HepG2 (cell line): Measurements from ENCODE around the gene SMIM41. TPM values are rescaled to one million over a fixed set of nuclear protein-coding genes. Genes with fewer than 3 reads are reported as not detected.

Source experiments
- SAP130 ChIP-seq: IDR thresholded peaks from 2 replicates; pipeline ENCODE4 v1.6.1; 2016; ENCODE audit warnings: low read depth
- SSRP1 ChIP-seq: IDR thresholded peaks from 2 replicates; pipeline ENCODE4 v1.6.1; 2016; ENCODE audit warnings: control low read depth
- THYN1 ChIP-seq: sonication (generic); formaldehyde crosslinking; IDR thresholded peaks from 2 replicates; pipeline ENCODE4 v1.8.1; 2023; ENCODE audit warnings: low read depth, mild to moderate bottlenecking, moderate library complexity, missing genetic modification reagents, borderline replicate concordance
- ZNF337 ChIP-seq: sonication (generic); formaldehyde crosslinking; IDR thresholded peaks from 2 replicates; pipeline ENCODE4 v1.5.1; 2020; ENCODE audit warnings: missing genetic modification reagents, low read depth, mild to moderate bottlenecking, borderline replicate concordance
- polyA plus RNA-seq, 8 experiments: library from polyadenylated mRNA; depleted of rRNA in 3 of 8; stranded (reverse) in 7 of 8; unstranded in 1 of 8; fragments of >200 nt; fragmentation: Illumina TruSeq in 4 of 8; extraction: Trizol in 4 of 8; gene quantifications; 2 replicates each; pipeline versions ENCODE4 v1.2.1 to v1.2.3, GENCODE V29; 2011 to 2016; ENCODE audit warnings: low read depth in 4 of 8, missing spikeins in 1 of 8, mixed read lengths in 1 of 8; ENCODE audit not compliant: insufficient read depth in 1 of 8
- total RNA-seq, 5 experiments: library from RNA; depleted of rRNA; stranded (reverse); fragments of >200 nt; fragmentation: Illumina TruSeq; extraction: Trizol; gene quantifications; 2 replicates each; pipeline ENCODE4 v1.2.3, GENCODE V29; 2016; ENCODE audit warnings: low read depth in 1 of 5
- TF ChIP-seq, protein P1 (sequence below): sonication (generic); formaldehyde crosslinking; IDR thresholded peaks from 2 replicates; pipeline ENCODE4 v1.5.0; 2020; ENCODE audit warnings: mild to moderate bottlenecking, missing genetic modification reagents, borderline replicate concordance
- TF ChIP-seq, protein P2 (sequence below): sonication (generic); formaldehyde crosslinking; IDR thresholded peaks from 2 replicates; pipeline ENCODE4 v1.5.1; 2020; ENCODE audit warnings: mild to moderate bottlenecking, moderate library complexity, missing genetic modification reagents
- TF ChIP-seq, protein P3 (sequence below): sonication (generic); formaldehyde crosslinking; IDR thresholded peaks from 2 replicates; pipeline ENCODE4 v1.4.0; 2020; ENCODE audit warnings: mild to moderate bottlenecking, missing genetic modification reagents
- TF ChIP-seq, protein P4 (sequence below): sonication (generic); formaldehyde crosslinking; IDR thresholded peaks from 2 replicates; pipeline ENCODE4 v1.8.0; 2022; ENCODE audit warnings: missing genetic modification reagents, mild to moderate bottlenecking, moderate library complexity, borderline replicate concordance
- TF ChIP-seq, protein P5 (sequence below): sonication (generic); formaldehyde crosslinking; IDR thresholded peaks from 2 replicates; pipeline ENCODE4 v1.4.0; 2020; ENCODE audit warnings: missing genetic modification reagents

SMIM41 gene
- total and polyA plus RNA-seq, 2 of the 13 experiments (the other 11 are each of a cell fraction or from before 2014, with no cell fraction given): not detected

DNA sequence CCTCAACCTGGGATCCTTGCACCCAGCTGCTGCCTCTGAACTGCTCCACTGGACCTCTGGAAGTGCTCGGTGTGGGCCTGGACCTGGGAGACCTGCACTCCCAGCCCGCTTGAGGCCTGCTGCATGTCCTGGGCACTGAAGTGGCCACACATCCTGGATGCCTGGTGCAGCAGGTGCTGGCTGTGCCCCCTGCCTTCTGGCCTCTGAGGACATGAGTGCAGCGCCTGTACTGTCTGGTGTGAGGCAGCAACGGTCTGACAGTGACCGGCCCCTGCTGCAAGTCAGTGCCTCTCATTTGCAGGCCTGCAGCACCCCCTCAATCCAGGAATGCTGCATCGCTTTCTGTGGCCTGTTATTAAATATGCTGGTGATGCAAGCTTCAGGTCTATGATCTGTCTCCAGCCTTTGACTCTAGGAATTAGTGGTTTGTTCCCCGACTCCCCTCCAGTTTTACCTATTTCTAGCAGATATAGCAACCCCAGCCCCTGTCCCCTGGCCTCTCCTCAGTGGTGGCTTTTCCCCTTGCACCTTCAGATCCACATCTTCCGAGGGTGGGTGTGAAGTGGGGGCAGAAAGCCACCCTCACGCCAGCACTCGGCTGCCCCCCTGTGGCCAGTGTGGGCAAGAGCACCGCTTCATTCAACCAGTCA, 3.6 kb downstream of the SMIM41 start (continued):
- TF ChIP-seq, protein P1, sequence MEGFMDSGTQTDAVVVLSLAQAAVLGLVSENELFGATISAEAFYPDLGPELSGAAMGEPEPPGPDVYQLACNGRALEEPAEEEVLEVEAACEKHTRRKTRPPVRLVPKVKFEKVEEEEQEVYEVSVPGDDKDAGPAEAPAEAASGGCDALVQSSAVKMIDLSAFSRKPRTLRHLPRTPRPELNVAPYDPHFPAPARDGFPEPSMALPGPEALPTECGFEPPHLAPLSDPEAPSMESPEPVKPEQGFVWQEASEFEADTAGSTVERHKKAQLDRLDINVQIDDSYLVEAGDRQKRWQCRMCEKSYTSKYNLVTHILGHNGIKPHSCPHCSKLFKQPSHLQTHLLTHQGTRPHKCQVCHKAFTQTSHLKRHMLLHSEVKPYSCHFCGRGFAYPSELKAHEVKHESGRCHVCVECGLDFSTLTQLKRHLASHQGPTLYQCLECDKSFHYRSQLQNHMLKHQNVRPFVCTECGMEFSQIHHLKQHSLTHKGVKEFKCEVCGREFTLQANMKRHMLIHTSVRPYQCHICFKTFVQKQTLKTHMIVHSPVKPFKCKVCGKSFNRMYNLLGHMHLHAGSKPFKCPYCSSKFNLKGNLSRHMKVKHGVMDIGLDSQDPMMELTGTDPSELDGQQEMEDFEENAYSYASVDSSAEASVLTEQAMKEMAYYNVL (CRISPR knock-in tag): no peak
- TF ChIP-seq ZNF337 (CRISPR knock-in tag) (no peak), SAP130 (CRISPR knock-in tag) (peak; percentile 49; the same call in 1 of the 2 replicates), SSRP1 (CRISPR knock-in tag) (no peak), THYN1 (no peak)
- TF ChIP-seq, protein P2, sequence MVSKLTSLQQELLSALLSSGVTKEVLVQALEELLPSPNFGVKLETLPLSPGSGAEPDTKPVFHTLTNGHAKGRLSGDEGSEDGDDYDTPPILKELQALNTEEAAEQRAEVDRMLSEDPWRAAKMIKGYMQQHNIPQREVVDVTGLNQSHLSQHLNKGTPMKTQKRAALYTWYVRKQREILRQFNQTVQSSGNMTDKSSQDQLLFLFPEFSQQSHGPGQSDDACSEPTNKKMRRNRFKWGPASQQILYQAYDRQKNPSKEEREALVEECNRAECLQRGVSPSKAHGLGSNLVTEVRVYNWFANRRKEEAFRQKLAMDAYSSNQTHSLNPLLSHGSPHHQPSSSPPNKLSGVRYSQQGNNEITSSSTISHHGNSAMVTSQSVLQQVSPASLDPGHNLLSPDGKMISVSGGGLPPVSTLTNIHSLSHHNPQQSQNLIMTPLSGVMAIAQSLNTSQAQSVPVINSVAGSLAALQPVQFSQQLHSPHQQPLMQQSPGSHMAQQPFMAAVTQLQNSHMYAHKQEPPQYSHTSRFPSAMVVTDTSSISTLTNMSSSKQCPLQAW: peak; percentile 42; the same call in 1 of the 2 replicates
- TF ChIP-seq, protein P3, sequence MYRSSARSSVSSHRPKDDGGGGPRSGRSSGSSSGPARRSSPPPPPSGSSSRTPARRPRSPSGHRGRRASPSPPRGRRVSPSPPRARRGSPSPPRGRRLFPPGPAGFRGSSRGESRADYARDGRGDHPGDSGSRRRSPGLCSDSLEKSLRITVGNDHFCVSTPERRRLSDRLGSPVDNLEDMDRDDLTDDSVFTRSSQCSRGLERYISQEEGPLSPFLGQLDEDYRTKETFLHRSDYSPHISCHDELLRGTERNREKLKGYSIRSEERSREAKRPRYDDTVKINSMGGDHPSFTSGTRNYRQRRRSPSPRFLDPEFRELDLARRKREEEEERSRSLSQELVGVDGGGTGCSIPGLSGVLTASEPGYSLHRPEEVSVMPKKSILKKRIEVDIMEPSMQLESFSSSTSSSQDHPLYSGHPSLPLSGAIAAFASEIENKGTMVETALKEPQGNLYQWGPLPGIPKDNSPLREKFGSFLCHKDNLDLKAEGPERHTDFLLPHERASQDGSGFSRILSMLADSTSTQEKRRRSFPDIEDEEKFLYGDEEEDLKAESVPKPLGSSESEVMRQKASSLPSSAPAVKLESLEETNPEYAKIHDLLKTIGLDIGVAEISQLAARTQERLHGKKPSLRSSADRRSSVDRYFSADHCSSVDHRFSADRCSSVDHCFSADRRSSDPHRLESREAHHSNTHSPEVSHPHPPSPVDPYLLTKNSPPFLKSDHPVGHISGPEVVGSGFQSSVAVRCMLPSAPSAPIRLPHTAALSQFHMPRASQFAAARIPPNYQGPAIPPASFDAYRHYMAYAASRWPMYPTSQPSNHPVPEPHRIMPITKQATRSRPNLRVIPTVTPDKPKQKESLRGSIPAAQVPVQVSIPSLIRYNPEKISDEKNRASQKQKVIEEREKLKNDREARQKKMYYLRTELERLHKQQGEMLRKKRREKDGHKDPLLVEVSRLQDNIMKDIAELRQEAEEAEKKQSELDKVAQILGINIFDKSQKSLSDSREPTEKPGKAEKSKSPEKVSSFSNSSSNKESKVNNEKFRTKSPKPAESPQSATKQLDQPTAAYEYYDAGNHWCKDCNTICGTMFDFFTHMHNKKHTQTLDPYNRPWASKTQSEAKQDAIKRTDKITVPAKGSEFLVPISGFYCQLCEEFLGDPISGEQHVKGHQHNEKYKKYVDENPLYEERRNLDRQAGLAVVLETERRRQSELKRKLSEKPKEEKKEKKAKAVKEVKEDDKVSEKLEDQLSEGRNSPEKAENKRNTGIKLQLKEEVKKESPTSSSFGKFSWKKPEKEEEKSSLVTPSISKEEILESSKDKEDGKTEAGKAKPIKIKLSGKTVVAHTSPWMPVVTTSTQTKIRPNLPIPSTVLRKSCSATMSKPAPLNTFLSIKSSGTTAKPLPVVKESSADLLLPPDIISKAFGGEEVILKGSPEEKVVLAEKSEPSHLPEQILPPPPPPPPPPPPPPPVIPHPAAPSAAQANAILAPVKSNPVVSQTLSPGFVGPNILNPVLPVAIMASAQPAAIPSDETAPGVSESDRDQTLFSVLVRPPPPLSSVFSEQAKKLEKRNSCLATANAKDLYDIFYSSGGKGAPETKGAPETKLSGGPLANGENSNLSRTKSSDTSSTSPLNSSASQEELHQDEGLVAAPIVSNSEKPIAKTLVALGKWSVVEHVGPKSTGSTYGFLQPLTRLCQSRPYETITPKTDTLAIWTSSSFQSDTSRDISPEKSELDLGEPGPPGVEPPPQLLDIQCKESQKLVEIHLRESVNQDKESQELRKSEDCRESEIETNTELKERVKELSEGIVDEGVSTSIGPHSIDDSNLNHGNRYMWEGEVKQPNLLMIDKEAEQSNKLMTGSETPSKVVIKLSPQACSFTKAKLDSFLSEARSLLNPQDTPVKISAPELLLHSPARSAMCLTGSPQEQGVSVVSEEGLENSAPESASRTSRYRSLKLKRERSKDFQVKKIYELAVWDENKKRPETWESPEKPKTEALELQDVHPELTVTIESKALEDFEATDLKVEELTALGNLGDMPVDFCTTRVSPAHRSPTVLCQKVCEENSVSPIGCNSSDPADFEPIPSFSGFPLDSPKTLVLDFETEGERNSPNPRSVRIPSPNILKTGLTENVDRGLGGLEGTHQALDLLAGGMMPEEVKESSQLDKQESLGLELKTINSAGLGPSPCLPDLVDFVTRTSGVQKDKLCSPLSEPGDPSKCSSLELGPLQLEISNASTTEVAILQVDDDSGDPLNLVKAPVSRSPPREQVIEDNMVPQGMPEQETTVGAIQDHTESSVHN (CRISPR knock-in tag): no peak
- TF ChIP-seq, protein P4, sequence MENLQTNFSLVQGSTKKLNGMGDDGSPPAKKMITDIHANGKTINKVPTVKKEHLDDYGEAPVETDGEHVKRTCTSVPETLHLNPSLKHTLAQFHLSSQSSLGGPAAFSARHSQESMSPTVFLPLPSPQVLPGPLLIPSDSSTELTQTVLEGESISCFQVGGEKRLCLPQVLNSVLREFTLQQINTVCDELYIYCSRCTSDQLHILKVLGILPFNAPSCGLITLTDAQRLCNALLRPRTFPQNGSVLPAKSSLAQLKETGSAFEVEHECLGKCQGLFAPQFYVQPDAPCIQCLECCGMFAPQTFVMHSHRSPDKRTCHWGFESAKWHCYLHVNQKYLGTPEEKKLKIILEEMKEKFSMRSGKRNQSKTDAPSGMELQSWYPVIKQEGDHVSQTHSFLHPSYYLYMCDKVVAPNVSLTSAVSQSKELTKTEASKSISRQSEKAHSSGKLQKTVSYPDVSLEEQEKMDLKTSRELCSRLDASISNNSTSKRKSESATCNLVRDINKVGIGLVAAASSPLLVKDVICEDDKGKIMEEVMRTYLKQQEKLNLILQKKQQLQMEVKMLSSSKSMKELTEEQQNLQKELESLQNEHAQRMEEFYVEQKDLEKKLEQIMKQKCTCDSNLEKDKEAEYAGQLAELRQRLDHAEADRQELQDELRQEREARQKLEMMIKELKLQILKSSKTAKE (CRISPR knock-in tag): no peak
- TF ChIP-seq, protein P5, sequence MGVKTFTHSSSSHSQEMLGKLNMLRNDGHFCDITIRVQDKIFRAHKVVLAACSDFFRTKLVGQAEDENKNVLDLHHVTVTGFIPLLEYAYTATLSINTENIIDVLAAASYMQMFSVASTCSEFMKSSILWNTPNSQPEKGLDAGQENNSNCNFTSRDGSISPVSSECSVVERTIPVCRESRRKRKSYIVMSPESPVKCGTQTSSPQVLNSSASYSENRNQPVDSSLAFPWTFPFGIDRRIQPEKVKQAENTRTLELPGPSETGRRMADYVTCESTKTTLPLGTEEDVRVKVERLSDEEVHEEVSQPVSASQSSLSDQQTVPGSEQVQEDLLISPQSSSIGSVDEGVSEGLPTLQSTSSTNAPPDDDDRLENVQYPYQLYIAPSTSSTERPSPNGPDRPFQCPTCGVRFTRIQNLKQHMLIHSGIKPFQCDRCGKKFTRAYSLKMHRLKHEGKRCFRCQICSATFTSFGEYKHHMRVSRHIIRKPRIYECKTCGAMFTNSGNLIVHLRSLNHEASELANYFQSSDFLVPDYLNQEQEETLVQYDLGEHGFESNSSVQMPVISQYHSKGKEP (CRISPR knock-in tag): no peak
